ENCODE results near the gene TMEM60.
"Not testable (repeated sequence)": the region's sequence is repeated elsewhere in the genome, so short reads cannot be mapped to it uniquely, and the experiment has no call there.

The TMEM60 gene

GRCh38 chr7:77798394-77799077 is at the start of gene TMEM60, which contains the start of gene PHTF2:
TSS of gene TMEM60 (minus strand) at chr7:77798434. CDS start at chr7:77794373, 4,061 bp downstream.
TSS of gene PHTF2 (plus strand) at chr7:77798773.
- peak; percentile 98 for DNase-seq

GRCh38 chr7:77846317-77847092 is 48.3 kb upstream of the TMEM60 start:
- no peak for DNase-seq

- no peak for DNase-seq
Observed at GRCh38 chr7:77843194-77843593, 45.0 kb upstream of the TMEM60 start.

GRCh38 chr7:77839919-77840318 is 41.7 kb upstream of the TMEM60 start:
- DNase-seq, result no peak

- DNase-seq, result no peak
Observed at GRCh38 chr7:77838929-77839491, 40.8 kb upstream of the TMEM60 start.

- DNase-seq, result no peak
Observed at GRCh38 chr7:77837966-77838365, 39.7 kb upstream of the TMEM60 start.

GRCh38 chr7:77837275-77837674 is 39.0 kb upstream of the TMEM60 start:
- no peak for DNase-seq

GRCh38 chr7:77836425-77836824 is 38.2 kb upstream of the TMEM60 start:
- not testable (repeated sequence) for DNase-seq

GRCh38 chr7:77833136-77833535 is 34.9 kb upstream of the TMEM60 start:
- no peak for DNase-seq

- no peak for DNase-seq
Observed at GRCh38 chr7:77831953-77832352, 33.7 kb upstream of the TMEM60 start.

GRCh38 chr7:77831481-77831880 is 33.2 kb upstream of the TMEM60 start:
- no peak for DNase-seq

GRCh38 chr7:77830649-77831355 is 32.6 kb upstream of the TMEM60 start:
- no peak for DNase-seq

- no peak for DNase-seq
Observed at GRCh38 chr7:77827999-77828398, 29.8 kb upstream of the TMEM60 start.

GRCh38 chr7:77826300-77826699 is 28.1 kb upstream of the TMEM60 start:
- DNase-seq, result no peak

GRCh38 chr7:77825131-77825530 is 26.9 kb upstream of the TMEM60 start:
- no peak for DNase-seq

GRCh38 chr7:77824636-77825035 is 26.4 kb upstream of the TMEM60 start:
- DNase-seq, result no peak

GRCh38 chr7:77823787-77824186 is 25.6 kb upstream of the TMEM60 start:
- no peak for DNase-seq

GRCh38 chr7:77822269-77822668 is 24.0 kb upstream of the TMEM60 start:
- no peak for DNase-seq

GRCh38 chr7:77820967-77821366 is 22.7 kb upstream of the TMEM60 start:
- DNase-seq, result no peak

GRCh38 chr7:77819021-77819420 is 20.8 kb upstream of the TMEM60 start:
- no peak for DNase-seq

GRCh38 chr7:77813180-77813579 is 14.9 kb upstream of the TMEM60 start:
- no peak for DNase-seq

GRCh38 chr7:77812290-77812685 is 14.1 kb upstream of the TMEM60 start:
- no peak for DNase-seq

- no peak for DNase-seq
Observed at GRCh38 chr7:77811516-77812289, 13.5 kb upstream of the TMEM60 start.
